ENCODE results near the gene SPTSSB. TPM values are rescaled to one million over a fixed set of nuclear protein-coding genes. Genes with fewer than 3 reads are reported as not detected.

SPTSSB gene
- total and polyA plus RNA-seq, 9 of the 15 experiments (the other 6 are each of a cell fraction or from before 2014, with no cell fraction given): 0.07 TPM; not detected in 8

GRCh38 chr3:161400650-161401049 is 29.3 kb upstream of the SPTSSB start (continued):
- no peak for TF ChIP-seq FOXA3 (CRISPR knock-in tag; conservative IDR thresholded peaks at IDR 0.05 in 1 of 2, IDR thresholded peaks at IDR 0.05 in 1 of 2)

GRCh38 chr3:161395115-161396012 is 24.0 kb upstream of the SPTSSB start:
- DNase-seq (ENCODE audit: extremely low read depth in 1 of 4, low spot score in 3 of 4): no peak
- Histone ChIP-seq H2AFZ (ENCODE audit: low read depth, low read length) (no peak overlapping the region), H3K4me3 (no peak overlapping the region)

More at GRCh38 chr3:161395115-161396012, 24.0 kb upstream of the SPTSSB start:
- H3K27me3 ChIP-seq (ENCODE audit: control insufficient read depth in 2 of 2, insufficient read depth in 2 of 2, low read length in 2 of 2): no peaks in the 10 kb centered on the region
- in situ Hi-C loops (cut with MboI) (no loop called here), intact Hi-C loops (cut with micrococcal nuclease) (no loop called here)
- H4K20me1 ChIP-seq (replicated peaks; ENCODE audit: control insufficient read depth, insufficient read depth, low read length): no peaks in the 10 kb centered on the region
- no peaks in the 10 kb centered on the region for H3K79me2 ChIP-seq (ENCODE audit: control insufficient read depth, insufficient read depth, low read length)
- H3K4me2 ChIP-seq (ENCODE audit: insufficient read depth, low read length): no peak overlapping the region
- TF ChIP-seq SREBF2 (CRISPR knock-in tag; IDR thresholded peaks at IDR 0.05): no peak
- no peak for TF ChIP-seq NFATC3 (IDR thresholded peaks at IDR 0.05)
- no peak for TF ChIP-seq ZNF124 (CRISPR knock-in tag; IDR thresholded peaks at IDR 0.05)
- no peak for TF ChIP-seq ZC3H8 (IDR thresholded peaks at IDR 0.05)
- no peak for TF ChIP-seq CREB3 (tag; conservative IDR thresholded peaks at IDR 0.05; ENCODE audit: low read depth)
- TF ChIP-seq PHF20 (IDR thresholded peaks at IDR 0.05; ENCODE audit: partially characterized antibody): no peak
- no peaks in the 10 kb centered on the region for H3K4me1 ChIP-seq (replicated peaks in 1 of 2; ENCODE audit: control insufficient read depth in 2 of 2, insufficient read depth in 2 of 2, low read length in 2 of 2)
- H3K9me3 ChIP-seq (replicated peaks; ENCODE audit: control insufficient read depth, insufficient read depth, low read depth, low read length): no peaks in the 10 kb centered on the region
- ChIA-PET CTCF (ENCODE audit: low intra/inter-chr PET ratio) (no interaction called here), POLR2A (no interaction called here)
- ATAC-seq (no peak), FAIRE-seq (no peak)
- no peak overlapping the region for H3K27ac ChIP-seq (ENCODE audit: extremely low read depth, low read depth, low read length)
- no peaks in the 10 kb centered on the region for H3K9me1 ChIP-seq (ENCODE audit: control insufficient read depth, insufficient read depth, low read length)
- 0% methylated on average over 6 of the region's 6 CpGs for WGBS (ENCODE audit: insufficient coverage, low coverage, missing lambda C conversion rate)
- H3K36me3 ChIP-seq (ENCODE audit: control insufficient read depth, insufficient read depth, low read length): no peaks in the 10 kb centered on the region
- no peak overlapping the region for H3K9ac ChIP-seq (ENCODE audit: insufficient read depth in 1 of 2, low read depth in 2 of 2, low read length in 2 of 2)
- no TSS peak for BruUV-seq (replicated peaks)
